ENCODE measurements around the gene PTCD2. TPM values are rescaled to one million over a fixed set of nuclear protein-coding genes. Genes with fewer than 3 reads are reported as not detected.

Gene PTCD2
- total and polyA plus RNA-seq, 2 donors (not counting 1 experiment from before 2014, with no cell fraction given), result 10.3 to 15.9 TPM

DNA sequence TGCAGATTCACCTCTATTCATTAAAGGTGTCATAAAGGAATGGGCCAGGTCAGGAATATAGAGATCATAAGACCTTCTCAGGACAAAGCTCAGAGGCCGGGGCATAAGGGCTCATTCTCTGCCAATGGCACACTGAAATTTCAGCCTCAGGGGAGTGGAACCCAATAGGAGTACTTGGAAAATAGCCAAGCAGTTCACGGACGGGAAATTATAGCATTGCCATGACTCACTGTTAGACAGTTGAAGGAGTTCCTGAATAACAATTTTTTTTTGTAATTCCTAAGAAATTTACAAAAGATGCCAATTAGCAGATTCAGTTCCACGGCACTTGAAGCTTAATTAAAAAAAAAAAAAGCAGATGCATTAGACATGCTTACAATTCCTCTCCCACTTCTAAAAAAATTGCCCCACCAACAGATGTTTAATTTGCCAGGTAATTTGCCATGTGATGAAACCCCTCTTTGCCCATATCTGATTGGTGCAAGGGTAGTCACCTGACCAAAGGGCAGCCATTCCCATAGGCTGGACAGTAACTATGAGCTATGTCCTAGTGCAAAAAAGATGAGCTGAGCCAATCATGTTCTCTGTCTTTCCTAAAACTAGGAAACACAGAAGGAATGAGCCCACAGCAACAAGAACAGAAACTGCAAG, 58.6 kb downstream of the PTCD2 start:
- H3K79me2 ChIP-seq (ENCODE audit: control insufficient read depth, insufficient read depth, low read length), result no peaks in the 10 kb centered on the region
- H3K27me3 ChIP-seq (ENCODE audit: control insufficient read depth, insufficient read depth, low read length), result no peaks in the 10 kb centered on the region
- no peak for TF ChIP-seq EZH2 (IDR thresholded peaks at IDR 0.05; ENCODE audit: low read length, missing control alignments)
- TF ChIP-seq, protein P1, sequence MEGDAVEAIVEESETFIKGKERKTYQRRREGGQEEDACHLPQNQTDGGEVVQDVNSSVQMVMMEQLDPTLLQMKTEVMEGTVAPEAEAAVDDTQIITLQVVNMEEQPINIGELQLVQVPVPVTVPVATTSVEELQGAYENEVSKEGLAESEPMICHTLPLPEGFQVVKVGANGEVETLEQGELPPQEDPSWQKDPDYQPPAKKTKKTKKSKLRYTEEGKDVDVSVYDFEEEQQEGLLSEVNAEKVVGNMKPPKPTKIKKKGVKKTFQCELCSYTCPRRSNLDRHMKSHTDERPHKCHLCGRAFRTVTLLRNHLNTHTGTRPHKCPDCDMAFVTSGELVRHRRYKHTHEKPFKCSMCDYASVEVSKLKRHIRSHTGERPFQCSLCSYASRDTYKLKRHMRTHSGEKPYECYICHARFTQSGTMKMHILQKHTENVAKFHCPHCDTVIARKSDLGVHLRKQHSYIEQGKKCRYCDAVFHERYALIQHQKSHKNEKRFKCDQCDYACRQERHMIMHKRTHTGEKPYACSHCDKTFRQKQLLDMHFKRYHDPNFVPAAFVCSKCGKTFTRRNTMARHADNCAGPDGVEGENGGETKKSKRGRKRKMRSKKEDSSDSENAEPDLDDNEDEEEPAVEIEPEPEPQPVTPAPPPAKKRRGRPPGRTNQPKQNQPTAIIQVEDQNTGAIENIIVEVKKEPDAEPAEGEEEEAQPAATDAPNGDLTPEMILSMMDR (conservative IDR thresholded peaks at IDR 0.05 in 1 of 2, IDR thresholded peaks at IDR 0.05 in 1 of 2; ENCODE audit: low read depth in 1 of 2, low read length in 2 of 2), result no peak
- no peak overlapping the region for H3K4me3 ChIP-seq (replicated peaks in 1 of 4; ENCODE audit: control extremely low read depth in 1 of 4, insufficient read depth in 1 of 4, low read depth in 3 of 4, low read length in 4 of 4)
- no peaks in the 10 kb centered on the region for H3K9me3 ChIP-seq (ENCODE audit: control insufficient read depth, insufficient read depth, low read depth, low read length)
- H3K36me3 ChIP-seq (ENCODE audit: control insufficient read depth, insufficient read depth, low read length), result no peaks in the 10 kb centered on the region
- peak; percentile 83 to 86 for DNase-seq (ENCODE audit: low read depth in 2 of 2)
- peaks cover 7% of the 10 kb centered on the region for H3K4me1 ChIP-seq (ENCODE audit: control insufficient read depth, extremely low read depth, insufficient read depth, low read length)
- no peak overlapping the region for H3K27ac ChIP-seq (ENCODE audit: insufficient read depth, low read length)
- no peak overlapping the region for H2AFZ ChIP-seq (ENCODE audit: low read length)
- no peak overlapping the region for H3K9ac ChIP-seq (ENCODE audit: insufficient read depth, low read length)
- H4K20me1 ChIP-seq (ENCODE audit: control insufficient read depth, extremely low read depth, insufficient read depth, low read length), result no peaks in the 10 kb centered on the region
- no peak overlapping the region for H3K4me2 ChIP-seq (ENCODE audit: extremely low read depth, insufficient read depth, low read length)

- Histone ChIP-seq H3K36me3 (ENCODE audit: control insufficient read depth, insufficient read depth, low read length) (no peaks in the 10 kb centered on the region), H3K27me3 (ENCODE audit: control insufficient read depth, insufficient read depth, low read length) (no peaks in the 10 kb centered on the region), H3K79me2 (ENCODE audit: control insufficient read depth, insufficient read depth, low read length) (no peaks in the 10 kb centered on the region), H3K9me3 (ENCODE audit: control insufficient read depth, insufficient read depth, low read depth, low read length) (no peaks in the 10 kb centered on the region), H3K4me1 (ENCODE audit: control insufficient read depth, extremely low read depth, insufficient read depth, low read length) (peaks cover 7% of the 10 kb centered on the region), H3K4me3 (replicated peaks in 1 of 4; ENCODE audit: control extremely low read depth in 1 of 4, insufficient read depth in 1 of 4, low read depth in 3 of 4, low read length in 4 of 4) (no peak overlapping the region), H2AFZ (ENCODE audit: low read length) (no peak overlapping the region), H3K9ac (ENCODE audit: insufficient read depth, low read length) (no peak overlapping the region), H3K4me2 (ENCODE audit: extremely low read depth, insufficient read depth, low read length) (no peak overlapping the region), H3K27ac (ENCODE audit: insufficient read depth, low read length) (no peak overlapping the region), H4K20me1 (ENCODE audit: control insufficient read depth, extremely low read depth, insufficient read depth, low read length) (no peaks in the 10 kb centered on the region)
- DNase-seq (ENCODE audit: low read depth in 2 of 2), result no peak
- TF ChIP-seq, protein P1 (conservative IDR thresholded peaks at IDR 0.05 in 1 of 2, IDR thresholded peaks at IDR 0.05 in 1 of 2; ENCODE audit: low read depth in 1 of 2, low read length in 2 of 2), result no peak
- no peak for TF ChIP-seq EZH2 (IDR thresholded peaks at IDR 0.05; ENCODE audit: low read length, missing control alignments)
Observed at GRCh38 chr5:72379936-72380335, 59.8 kb downstream of the PTCD2 start.

DNA sequence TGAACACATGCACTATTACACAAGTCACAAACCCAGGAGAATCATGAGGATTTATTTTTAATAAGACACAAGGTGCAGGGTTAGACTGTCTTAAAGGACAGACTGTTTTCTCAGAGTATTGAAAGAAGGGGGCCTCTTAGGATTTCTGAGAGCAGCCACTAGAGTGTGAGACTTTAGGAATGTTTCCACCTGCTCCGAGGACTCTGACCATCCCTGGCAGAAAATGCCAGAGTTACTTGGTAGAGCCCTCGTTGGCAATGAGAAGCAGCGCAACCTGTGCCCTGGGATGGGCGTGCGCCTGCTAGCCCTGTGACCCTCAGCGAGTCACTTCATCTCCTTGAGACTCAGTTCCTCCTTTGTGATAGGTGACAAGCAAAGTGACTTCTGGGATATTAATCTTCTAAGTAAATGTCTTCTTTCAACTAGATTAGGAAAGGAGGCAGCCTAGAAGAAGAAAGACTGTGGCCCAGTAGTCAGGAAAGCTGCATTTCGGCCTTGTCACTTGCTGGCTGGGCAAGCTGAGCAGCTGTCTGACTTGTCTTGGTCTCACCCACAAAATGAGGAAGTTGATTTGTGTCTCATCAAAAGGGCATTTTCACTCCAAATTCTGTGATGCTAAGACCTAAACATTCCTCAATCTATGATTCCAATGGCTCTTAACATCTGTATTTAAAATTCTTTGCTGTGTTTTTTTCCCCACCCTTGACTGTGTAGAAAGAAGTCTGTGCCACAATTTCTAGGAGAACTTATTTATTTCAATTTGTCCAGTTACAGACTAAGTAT, 60.5 kb downstream of the PTCD2 start:
- Histone ChIP-seq H3K9ac (ENCODE audit: insufficient read depth, low read length) (no peak overlapping the region), H4K20me1 (ENCODE audit: control insufficient read depth, extremely low read depth, insufficient read depth, low read length) (no peaks in the 10 kb centered on the region), H2AFZ (ENCODE audit: low read length) (no peak overlapping the region), H3K27me3 (ENCODE audit: control insufficient read depth, insufficient read depth, low read length) (no peaks in the 10 kb centered on the region), H3K9me3 (ENCODE audit: control insufficient read depth, insufficient read depth, low read depth, low read length) (no peaks in the 10 kb centered on the region), H3K27ac (ENCODE audit: insufficient read depth, low read length) (no peak overlapping the region), H3K4me2 (ENCODE audit: extremely low read depth, insufficient read depth, low read length) (no peak overlapping the region), H3K79me2 (ENCODE audit: control insufficient read depth, insufficient read depth, low read length) (no peaks in the 10 kb centered on the region), H3K4me1 (ENCODE audit: control insufficient read depth, extremely low read depth, insufficient read depth, low read length) (peaks cover 7% of the 10 kb centered on the region), H3K36me3 (ENCODE audit: control insufficient read depth, insufficient read depth, low read length) (no peaks in the 10 kb centered on the region), H3K4me3 (replicated peaks in 1 of 4; ENCODE audit: control extremely low read depth in 1 of 4, insufficient read depth in 1 of 4, low read depth in 3 of 4, low read length in 4 of 4) (no peak overlapping the region)
- TF ChIP-seq, protein P1 (conservative IDR thresholded peaks at IDR 0.05 in 1 of 2, IDR thresholded peaks at IDR 0.05 in 1 of 2; ENCODE audit: low read depth in 1 of 2, low read length in 2 of 2), result no peak
- TF ChIP-seq EZH2 (IDR thresholded peaks at IDR 0.05; ENCODE audit: low read length, missing control alignments), result no peak
- DNase-seq (ENCODE audit: low read depth in 2 of 2), result no peak
